Stimulated activated CD4-positive, alpha-beta T cell treated with anti-CD3 and anti-CD28 coated beads, Interleukin-15, amount 100 ng/mL, for 1 hour (primary cell): ENCODE results near the gene NCKAP5L.
A peak's percentile ranks its signal among the peaks of the same experiment; 100 is the strongest.
"Not testable (repeated sequence)": the region's sequence is repeated elsewhere in the genome, so short reads cannot be mapped to it uniquely, and the experiment has no call there.

Experiments
- DNase-seq, 2 donors: peaks; one replicate each; pipeline ENCODE4 v3.0.0-alpha.2; 2020; ENCODE audit warnings: low read depth in 1 of 2, low spot score in 1 of 2

Gene NCKAP5L

GRCh38 chr12:49784756-49785409 lies 43.3 kb downstream of the NCKAP5L start:
- no peak for DNase-seq

GRCh38 chr12:49783917-49784676 lies 44.1 kb downstream of the NCKAP5L start:
- no peak for DNase-seq

- DNase-seq: not testable (repeated sequence)
Measured at GRCh38 chr12:49780914-49781313, 47.3 kb downstream of the NCKAP5L start.

GRCh38 chr12:49779581-49779980 lies 48.6 kb downstream of the NCKAP5L start:
- no peak for DNase-seq

GRCh38 chr12:49777800-49778748 lies 50.1 kb downstream of the NCKAP5L start:
- DNase-seq: peak; percentile 60 to 74

- DNase-seq: no peak
Measured at GRCh38 chr12:49777341-49777740, 50.9 kb downstream of the NCKAP5L start.

- DNase-seq: no peak
Measured at GRCh38 chr12:49776858-49777257, 51.4 kb downstream of the NCKAP5L start.

- DNase-seq: peak in 1 of 2 donors; percentile 10
Measured at GRCh38 chr12:49776413-49776812, 51.8 kb downstream of the NCKAP5L start.

- DNase-seq: not testable (repeated sequence)
Measured at GRCh38 chr12:49773102-49773501, 55.1 kb downstream of the NCKAP5L start.

GRCh38 chr12:49767333-49767732 lies 60.9 kb downstream of the NCKAP5L start:
- DNase-seq: no peak

- DNase-seq: no peak
Measured at GRCh38 chr12:49766115-49766455, 62.1 kb downstream of the NCKAP5L start.

GRCh38 chr12:49764126-49764525 lies 64.1 kb downstream of the NCKAP5L start:
- no peak for DNase-seq

- peak; percentile 41 to 68 for DNase-seq
Measured at GRCh38 chr12:49763006-49763591, 65.1 kb downstream of the NCKAP5L start.

GRCh38 chr12:49762468-49762847 lies 65.8 kb downstream of the NCKAP5L start:
- DNase-seq: no peak

GRCh38 chr12:49761677-49762467 lies 66.3 kb downstream of the NCKAP5L start:
- DNase-seq: no peak

GRCh38 chr12:49750996-49751393 lies 77.2 kb downstream of the NCKAP5L start:
- DNase-seq: no peak

GRCh38 chr12:49750027-49750995 lies 77.9 kb downstream of the NCKAP5L start:
- no peak for DNase-seq

- DNase-seq: no peak
Measured at GRCh38 chr12:49748800-49749199, 79.4 kb downstream of the NCKAP5L start.

GRCh38 chr12:49748306-49748705 lies 79.9 kb downstream of the NCKAP5L start:
- DNase-seq: no peak
